HG02798 (cell line): ENCODE measurements around the gene RAD18.

Experiments
- ATAC-seq: cut with Tn5 transposase; IDR thresholded peaks from one replicate; pipeline ENCODE4 v1.9.1; 2021; ENCODE audit warnings: mild to moderate bottlenecking; ENCODE audit not compliant: unreplicated experiment, poor library complexity

The RAD18 gene

GRCh38 chr3:8963137-8963853 is at the start of gene RAD18:
TSS of gene RAD18 (minus strand) at chr3:8963472. CDS start at chr3:8963385, 87 bp downstream.
- peak; percentile 98 for ATAC-seq

GRCh38 chr3:9012521-9012920 is 49.2 kb upstream of the RAD18 start:
- ATAC-seq = no peak

- no peak for ATAC-seq
Measured at GRCh38 chr3:9009976-9010545, 46.8 kb upstream of the RAD18 start.

GRCh38 chr3:9008550-9009255 is 45.4 kb upstream of the RAD18 start:
- ATAC-seq = no peak

- no peak for ATAC-seq
Measured at GRCh38 chr3:9007928-9008327, 44.7 kb upstream of the RAD18 start.

GRCh38 chr3:9007213-9007612 is 43.9 kb upstream of the RAD18 start:
- no peak for ATAC-seq

- no peak for ATAC-seq
Measured at GRCh38 chr3:9000041-9000440, 36.8 kb upstream of the RAD18 start.

- ATAC-seq = no peak
Measured at GRCh38 chr3:8997151-8997550, 33.9 kb upstream of the RAD18 start.

GRCh38 chr3:8996681-8997121 is 33.4 kb upstream of the RAD18 start:
- ATAC-seq = no peak

GRCh38 chr3:8996216-8996615 is 32.9 kb upstream of the RAD18 start:
- ATAC-seq = no peak

GRCh38 chr3:8994226-8994625 is 31.0 kb upstream of the RAD18 start:
- ATAC-seq = no peak

GRCh38 chr3:8993331-8993730 is 30.1 kb upstream of the RAD18 start:
- no peak for ATAC-seq

- ATAC-seq = no peak
Measured at GRCh38 chr3:8992854-8993253, 29.6 kb upstream of the RAD18 start.

- no peak for ATAC-seq
Measured at GRCh38 chr3:8992199-8992598, 28.9 kb upstream of the RAD18 start.

GRCh38 chr3:8990266-8991215 is 27.3 kb upstream of the RAD18 start:
- no peak for ATAC-seq

GRCh38 chr3:8988791-8989558 is 25.7 kb upstream of the RAD18 start:
- ATAC-seq = no peak

GRCh38 chr3:8988384-8988655 is 25.0 kb upstream of the RAD18 start:
- no peak for ATAC-seq

GRCh38 chr3:8987645-8988383 is 24.5 kb upstream of the RAD18 start:
- ATAC-seq = peak; percentile 63

- ATAC-seq = no peak
Measured at GRCh38 chr3:8987226-8987625, 24.0 kb upstream of the RAD18 start.
